Endothelial cell of umbilical vein (primary cell): ENCODE data around the gene PXYLP1. TPM values are rescaled to one million over a fixed set of nuclear protein-coding genes. Genes with fewer than 3 reads are reported as not detected.

Experiments
- BruUV-seq: library from RNA; stranded (reverse); fragments of 400-500 nt; replicated peaks from 2 replicates; lab custom pipeline; 2021; lab: Mats Ljungman, UMichigan
- CTCF ChIA-PET: fragments of 300-600, 350-600 bp; sonication (Branson Sonifier 250); formaldehyde crosslinking; loops from one replicate; lab custom pipeline; 2021; ENCODE audit warnings: antibody characterized with exemption, inconsistent platforms; lab: Charles Lee
- POLR2A ChIA-PET: fragments of 300-600, 350-600 bp; sonication (Branson Sonifier 250); formaldehyde crosslinking; loops from one replicate; lab custom pipeline; 2021; ENCODE audit warnings: antibody characterized with exemption, inconsistent platforms; lab: Charles Lee
- DNase-seq: peaks from one replicate; pipeline ENCODE4 v3.0.0-alpha.2; 2011; ENCODE audit warnings: low read depth, low spot score
- FAIRE-seq: peaks from 2 replicates; lab custom pipeline; 2011; peaks lifted over from hg19 to GRCh38; lab: Jason Lieb, UNC
- H2AFZ ChIP-seq: 2 replicates; pipeline ENCODE4 v1.6.0; 2012; ENCODE audit warnings: low read depth, low read length, control low read depth, inconsistent platforms
- H3K27ac ChIP-seq: 2 replicates; pipeline ENCODE4 v1.5.1; 2011; ENCODE audit warnings: low read depth, mild to moderate bottlenecking, control low read depth, low read length, moderate library complexity; ENCODE audit not compliant: insufficient read depth
- H3K27me3 ChIP-seq, 2 experiments: 2 replicates each; pipeline versions ENCODE4 v1.6.0 to v1.6.1; 2011; ENCODE audit warnings: low read length in 2 of 2, mixed read lengths in 1 of 2; ENCODE audit not compliant: control insufficient read depth in 2 of 2, insufficient read depth in 2 of 2
- H3K36me3 ChIP-seq, 2 experiments: 2 replicates in 1 of 2; 3 replicates in 1 of 2; pipeline ENCODE4 v1.5.1; 2011; ENCODE audit warnings: low read length in 2 of 2, mild to moderate bottlenecking in 1 of 2, moderate library complexity in 1 of 2; ENCODE audit not compliant: control insufficient read depth in 2 of 2, insufficient read depth in 2 of 2; ENCODE audit errors: extremely low read depth in 1 of 2
- H3K4me1 ChIP-seq: 3 replicates; pipeline ENCODE4 v1.5.1; 2011; ENCODE audit warnings: mild to moderate bottlenecking, low read length; ENCODE audit not compliant: control insufficient read depth, insufficient read depth; ENCODE audit errors: extremely low read depth
- H3K4me2 ChIP-seq: 2 replicates; pipeline ENCODE4 v1.6.1; 2011; ENCODE audit warnings: low read length, control low read depth, mixed read lengths; ENCODE audit not compliant: insufficient read depth
- H3K4me3 ChIP-seq, 3 experiments: fragments of 200-600 bp in 1 of 3; sonication (generic), shearing (Covaris generic) in 1 of 3; replicated peaks in 1 of 3; 2 replicates each; pipeline ENCODE4 v1.5.1; 2011 to 2016; ENCODE audit warnings: control low read depth in 3 of 3, low read length in 3 of 3, mild to moderate bottlenecking in 2 of 3, inconsistent platforms in 1 of 3, low read depth in 1 of 3, moderate library complexity in 1 of 3; ENCODE audit not compliant: insufficient read depth in 1 of 3
- H3K79me2 ChIP-seq: 2 replicates; pipeline ENCODE4 v1.6.0; 2012; ENCODE audit warnings: low read length, inconsistent platforms; ENCODE audit not compliant: control insufficient read depth, insufficient read depth
- H3K9ac ChIP-seq: replicated peaks from 2 replicates; pipeline ENCODE3; 2011; ENCODE audit warnings: low read length, control low read depth; ENCODE audit not compliant: insufficient read depth; ENCODE audit errors: extremely low read depth
- H3K9me1 ChIP-seq: replicated peaks from 3 replicates; pipeline ENCODE4 v1.6.0; 2011; ENCODE audit warnings: mild to moderate bottlenecking, low read length; ENCODE audit not compliant: control insufficient read depth, insufficient read depth; ENCODE audit errors: extremely low read depth
- H3K9me3 ChIP-seq: replicated peaks from 2 replicates; pipeline ENCODE4 v1.5.1; 2012; ENCODE audit warnings: low read length, inconsistent platforms; ENCODE audit not compliant: control insufficient read depth, insufficient read depth
- H4K20me1 ChIP-seq: replicated peaks from 2 replicates; pipeline ENCODE3; 2011; ENCODE audit warnings: mild to moderate bottlenecking, low read length; ENCODE audit not compliant: control insufficient read depth, insufficient read depth; ENCODE audit errors: extremely low read depth
- CTCF ChIP-seq, 2 donors: IDR thresholded peaks; 1 replicate in 1 of 2; 2 replicates in 1 of 2; pipeline ENCODE4 v1.5.1; 2011; ENCODE audit warnings: low read length in 2 of 2, mild to moderate bottlenecking in 2 of 2, moderate library complexity in 2 of 2, control low read depth in 1 of 2, inconsistent platforms in 1 of 2, low read depth in 1 of 2; ENCODE audit not compliant: insufficient read depth in 1 of 2; ENCODE audit errors: extremely low read depth in 1 of 2
- EZH2 ChIP-seq: IDR thresholded peaks from 2 replicates; pipeline ENCODE4 v1.6.1; 2012; ENCODE audit warnings: borderline replicate concordance, low read depth, mild to moderate bottlenecking, moderate library complexity, low read length, inconsistent platforms; ENCODE audit not compliant: severe bottlenecking
- FOS ChIP-seq: IDR thresholded peaks from 2 replicates; pipeline ENCODE4 v1.6.1; 2011; ENCODE audit warnings: mild to moderate bottlenecking, low read length, moderate library complexity, borderline replicate concordance; ENCODE audit not compliant: insufficient read depth
- GATA2 ChIP-seq: IDR thresholded peaks from 2 replicates; pipeline ENCODE4 v1.7.0; 2011; ENCODE audit warnings: low read depth, mild to moderate bottlenecking, moderate library complexity, mixed read lengths, low read length; ENCODE audit not compliant: insufficient read length, insufficient read depth
- MAX ChIP-seq: IDR thresholded peaks from 2 replicates; pipeline ENCODE4 v1.6.1; 2011; ENCODE audit not compliant: insufficient read depth, insufficient read length
- POLR2AphosphoS5 ChIP-seq: IDR thresholded peaks from 2 replicates; pipeline ENCODE4 v1.6.1; 2012; ENCODE audit warnings: low read depth, mild to moderate bottlenecking, control low read depth, low read length, moderate library complexity; ENCODE audit not compliant: insufficient read depth
- dilution Hi-C: fragments of 300-500 bp; cut with MboI; formaldehyde crosslinking; loops from one replicate; pipeline ENCODE4 v1.15.0; 2019; ENCODE audit warnings: low sequenced_read_pairs; ENCODE audit not compliant: extremely low pct_ligation_motif_present
- intact Hi-C: fragments of 100-400 bp; cut with micrococcal nuclease; formaldehyde crosslinking; loops from one replicate; pipeline ENCODE4 v1.10.0; 2022
- polyA plus RNA-seq, 4 experiments: library from polyadenylated mRNA; depleted of rRNA in 3 of 4; stranded (reverse) in 3 of 4; unstranded in 1 of 4; fragments of >200 nt; gene quantifications; 2 replicates each; pipeline versions ENCODE4 v1.2.1 to v1.2.3, GENCODE V29; 2011 to 2012; ENCODE audit warnings: missing spikeins in 1 of 4
- total RNA-seq: library from RNA; stranded (reverse); gene quantifications from 2 replicates; pipeline ENCODE4 v1.2.3, GENCODE V29; 2021

The PXYLP1 gene
- total and polyA plus RNA-seq, 2 donors (not counting 3 experiments of a cell fraction or from before 2014, with no cell fraction given) = 0.84 to 1.7 TPM

- BruUV-seq = no TSS peak
- POLR2A ChIA-PET = no interaction called here
- Histone ChIP-seq H4K20me1 (no peaks in the 10 kb centered on the region), H3K9me1 (no peaks in the 10 kb centered on the region), H3K9me3 (no peaks in the 10 kb centered on the region), H2AFZ (no peak overlapping the region), H3K79me2 (no peaks in the 10 kb centered on the region), H3K4me1 (no peaks in the 10 kb centered on the region), H3K9ac (no peak overlapping the region), H3K27me3 (no peaks in the 10 kb centered on the region), H3K4me3 (no peak overlapping the region), H3K4me2 (no peak overlapping the region), H3K27ac (no peak overlapping the region), H3K36me3 (no peaks in the 10 kb centered on the region)
- dilution Hi-C loops = no loop called here
- FAIRE-seq = no peak
- DNase-seq = no peak
- CTCF ChIA-PET = no interaction called here
- TF ChIP-seq MAX = no peak
- intact Hi-C loops = no loop called here
Observed at GRCh38 chr3:141288336-141288990, 56.8 kb downstream of the PXYLP1 start.

- Histone ChIP-seq H4K20me1 (no peaks in the 10 kb centered on the region), H3K9me3 (no peaks in the 10 kb centered on the region), H3K27me3 (no peaks in the 10 kb centered on the region), H3K9ac (no peak overlapping the region), H3K36me3 (no peaks in the 10 kb centered on the region), H3K4me1 (peaks cover 6% of the 10 kb centered on the region), H3K9me1 (no peaks in the 10 kb centered on the region), H3K4me2 (no peak overlapping the region), H2AFZ (no peak overlapping the region), H3K4me3 (no peak overlapping the region), H3K79me2 (no peaks in the 10 kb centered on the region), H3K27ac (no peak overlapping the region)
- CTCF ChIA-PET = no interaction called here
- intact Hi-C loops (no loop called here), dilution Hi-C loops (no loop called here)
- POLR2A ChIA-PET = no interaction called here
- FAIRE-seq (no peak), DNase-seq (no peak)
- TF ChIP-seq CTCF (IDR thresholded peaks at IDR 0.05; ENCODE audit: extremely low read depth in 1 of 2, insufficient read depth in 1 of 2, low read depth in 1 of 2, low read length in 2 of 2) = no peak
- TF ChIP-seq GATA2 = no peak
- no peak for TF ChIP-seq EZH2
- no peak for TF ChIP-seq POLR2AphosphoS5
- no peak for TF ChIP-seq FOS
- BruUV-seq = no TSS peak
Observed at GRCh38 chr3:141289228-141289772, 57.7 kb downstream of the PXYLP1 start.
